ENCODE measurements around the gene KIAA1755. TPM values are rescaled to one million over a fixed set of nuclear protein-coding genes. Genes with fewer than 3 reads are reported as not detected.
"Not testable (repeated sequence)": the region's sequence is repeated elsewhere in the genome, so short reads cannot be mapped to it uniquely, and the experiment has no call there.

KIAA1755 gene
- total RNA-seq, 1 donor from 2014 or later = not detected

DNA sequence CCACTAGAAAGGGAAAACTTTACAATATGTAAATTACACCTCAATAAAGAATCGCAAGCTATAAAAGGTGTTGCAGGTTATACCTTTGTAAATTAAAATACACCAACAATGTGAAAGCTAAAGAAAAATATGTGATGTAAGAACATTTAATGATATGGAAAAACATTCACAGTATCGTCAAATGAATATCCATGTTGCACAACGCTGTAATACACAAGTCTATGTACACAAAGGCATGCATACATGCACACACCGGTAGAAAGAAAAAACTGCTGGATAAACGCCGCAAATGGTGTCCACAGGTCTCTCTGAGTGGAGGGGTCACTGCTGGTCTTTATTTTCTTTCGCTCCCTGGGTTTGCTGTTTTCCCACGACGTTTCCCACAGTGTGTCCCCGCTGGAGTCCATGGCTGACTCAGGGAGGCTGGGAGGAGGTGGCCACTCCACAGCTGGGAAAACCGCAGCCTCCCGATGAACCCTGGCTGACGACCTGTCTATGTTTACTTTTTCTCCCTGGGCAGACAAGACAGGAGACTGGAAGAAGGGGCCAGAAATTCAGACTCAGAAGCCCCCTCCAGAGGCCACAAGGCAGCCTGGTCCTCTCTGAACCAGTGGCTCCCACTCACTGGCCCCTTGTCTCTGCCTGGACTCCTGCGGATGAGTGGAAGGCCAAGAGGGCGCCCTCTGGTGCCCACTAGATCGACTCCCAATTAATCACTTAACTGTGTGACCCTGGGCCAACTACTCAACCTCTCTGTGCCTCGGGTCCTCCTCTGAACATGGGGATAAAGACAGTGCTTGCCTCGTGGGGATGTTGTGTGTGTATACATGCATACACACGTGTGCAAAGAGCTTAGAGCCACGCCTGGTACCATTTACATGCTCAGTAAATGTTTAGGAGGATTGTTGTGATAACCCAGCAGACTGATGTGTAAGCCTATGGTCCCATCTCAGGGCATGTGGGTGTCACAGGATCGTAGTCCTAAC lies 30.6 kb upstream of the KIAA1755 start:
- Mint-ChIP-seq H3K4me3 (no peak overlapping the region), H3K36me3 (ENCODE audit: low read depth) (no peaks in the 10 kb centered on the region), H3K9me3 (no peaks in the 10 kb centered on the region), H3K4me1 (no peaks in the 10 kb centered on the region), H3K27me3 (peaks cover 49% of the 10 kb centered on the region), H3K27ac (no peak overlapping the region)
- intact Hi-C loops (cut with micrococcal nuclease) = no loop called here
- ChIA-PET CTCF (no interaction called here), POLR2A (no interaction called here)
- DNase-seq = no peak
- TF ChIP-seq, protein P1, sequence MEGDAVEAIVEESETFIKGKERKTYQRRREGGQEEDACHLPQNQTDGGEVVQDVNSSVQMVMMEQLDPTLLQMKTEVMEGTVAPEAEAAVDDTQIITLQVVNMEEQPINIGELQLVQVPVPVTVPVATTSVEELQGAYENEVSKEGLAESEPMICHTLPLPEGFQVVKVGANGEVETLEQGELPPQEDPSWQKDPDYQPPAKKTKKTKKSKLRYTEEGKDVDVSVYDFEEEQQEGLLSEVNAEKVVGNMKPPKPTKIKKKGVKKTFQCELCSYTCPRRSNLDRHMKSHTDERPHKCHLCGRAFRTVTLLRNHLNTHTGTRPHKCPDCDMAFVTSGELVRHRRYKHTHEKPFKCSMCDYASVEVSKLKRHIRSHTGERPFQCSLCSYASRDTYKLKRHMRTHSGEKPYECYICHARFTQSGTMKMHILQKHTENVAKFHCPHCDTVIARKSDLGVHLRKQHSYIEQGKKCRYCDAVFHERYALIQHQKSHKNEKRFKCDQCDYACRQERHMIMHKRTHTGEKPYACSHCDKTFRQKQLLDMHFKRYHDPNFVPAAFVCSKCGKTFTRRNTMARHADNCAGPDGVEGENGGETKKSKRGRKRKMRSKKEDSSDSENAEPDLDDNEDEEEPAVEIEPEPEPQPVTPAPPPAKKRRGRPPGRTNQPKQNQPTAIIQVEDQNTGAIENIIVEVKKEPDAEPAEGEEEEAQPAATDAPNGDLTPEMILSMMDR (IDR thresholded peaks at IDR 0.05) = no peak
- ATAC-seq (ENCODE audit: low read depth) = no peak

DNA sequence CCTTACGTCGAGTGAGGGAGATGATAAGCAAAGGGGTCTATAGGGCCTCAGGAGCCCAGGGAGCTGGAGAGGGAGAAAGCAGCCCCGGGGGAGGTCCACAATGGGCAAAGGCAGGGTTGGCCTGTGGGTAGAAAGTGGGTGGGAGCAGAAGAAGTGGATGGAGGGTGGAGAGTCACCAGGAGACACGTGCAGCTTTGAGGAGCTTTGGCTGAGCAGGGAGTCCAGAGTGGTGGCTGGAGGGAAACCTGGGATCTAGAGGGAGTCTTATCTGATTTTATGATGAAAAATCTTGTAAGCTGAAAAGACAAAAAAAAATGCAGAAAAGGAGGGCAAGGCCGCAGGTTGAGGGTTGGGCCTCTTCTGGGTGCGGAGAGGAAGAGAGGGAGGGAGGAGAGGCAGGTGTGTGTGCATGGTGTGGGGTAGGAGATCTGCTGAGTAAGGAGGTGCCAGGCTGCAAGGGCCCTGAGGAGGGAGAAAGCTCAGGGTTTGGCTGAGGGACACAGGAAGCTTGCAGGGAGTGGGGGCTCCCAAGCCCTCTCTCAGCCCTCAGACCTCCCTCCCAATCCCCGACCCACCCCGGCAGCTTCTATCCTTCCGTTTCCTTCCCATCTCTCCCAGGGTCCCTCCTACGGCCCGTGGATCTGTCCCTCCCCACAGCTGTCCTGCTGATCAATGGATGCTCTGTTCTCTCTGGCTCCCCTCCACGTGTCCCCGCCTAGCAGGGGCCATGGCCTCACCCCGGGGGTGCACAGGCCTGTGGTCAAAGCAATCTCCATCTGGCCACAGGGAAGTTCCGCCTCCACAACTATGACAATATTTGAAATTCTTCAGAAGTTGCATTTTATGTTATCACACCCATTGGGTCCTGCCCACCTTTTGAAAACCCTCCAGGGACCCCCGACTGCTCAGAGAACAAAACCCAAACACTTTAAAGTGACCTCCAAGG lies 26.3 kb upstream of the KIAA1755 start:
- POLR2A ChIA-PET = no interaction called here
- intact Hi-C loops (cut with micrococcal nuclease) = no loop called here
- Mint-ChIP-seq H3K36me3 (ENCODE audit: low read depth) (no peaks in the 10 kb centered on the region), H3K27me3 (peaks cover 31% of the 10 kb centered on the region), H3K4me1 (no peaks in the 10 kb centered on the region), H3K27ac (no peak overlapping the region), H3K4me3 (no peak overlapping the region), H3K9me3 (no peaks in the 10 kb centered on the region)
- TF ChIP-seq, protein P1 (IDR thresholded peaks at IDR 0.05) = no peak
- CTCF ChIA-PET = no interaction called here
- ATAC-seq (ENCODE audit: low read depth) = no peak
- no peak for DNase-seq

DNA sequence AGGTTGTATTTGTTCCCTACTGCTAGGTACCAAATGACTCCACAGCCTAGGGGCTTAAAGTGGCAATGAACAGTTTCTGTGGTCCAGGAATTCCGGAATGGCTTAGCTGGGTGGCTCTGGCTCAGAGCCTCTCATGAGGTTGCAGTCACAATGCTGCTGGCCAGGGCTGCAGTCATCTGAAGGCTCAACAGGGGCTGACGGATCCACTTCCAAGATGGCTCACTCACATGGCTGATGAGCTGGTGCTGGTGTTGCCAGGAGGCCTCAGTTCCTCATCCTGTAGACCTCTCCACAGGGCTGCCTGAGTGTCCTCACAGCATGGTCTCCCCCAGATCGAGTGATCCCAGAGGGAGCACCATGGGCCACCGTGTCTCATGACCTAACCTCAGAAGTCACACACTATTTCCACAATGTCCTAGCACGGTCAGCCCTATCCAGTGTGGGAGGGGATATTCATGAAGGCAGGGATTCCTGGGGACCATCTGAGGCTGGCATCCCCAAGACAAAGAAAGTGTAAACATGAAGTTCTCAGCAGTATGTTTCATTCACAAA lies 24.4 kb upstream of the KIAA1755 start:
- TF ChIP-seq, protein P1 (IDR thresholded peaks at IDR 0.05) = no peak
- no peaks in the 10 kb centered on the region for H3K36me3 Mint-ChIP-seq (ENCODE audit: low read depth)
- POLR2A ChIA-PET = no interaction called here
- CTCF ChIA-PET = no interaction called here
- no peak overlapping the region for H3K27ac Mint-ChIP-seq
- no peak overlapping the region for H3K4me3 Mint-ChIP-seq
- ATAC-seq (ENCODE audit: low read depth) = no peak
- intact Hi-C loops (cut with micrococcal nuclease) = no loop called here
- DNase-seq = no peak
- no peaks in the 10 kb centered on the region for H3K9me3 Mint-ChIP-seq
- peaks cover 23% of the 10 kb centered on the region for H3K27me3 Mint-ChIP-seq
- no peaks in the 10 kb centered on the region for H3K4me1 Mint-ChIP-seq

DNA sequence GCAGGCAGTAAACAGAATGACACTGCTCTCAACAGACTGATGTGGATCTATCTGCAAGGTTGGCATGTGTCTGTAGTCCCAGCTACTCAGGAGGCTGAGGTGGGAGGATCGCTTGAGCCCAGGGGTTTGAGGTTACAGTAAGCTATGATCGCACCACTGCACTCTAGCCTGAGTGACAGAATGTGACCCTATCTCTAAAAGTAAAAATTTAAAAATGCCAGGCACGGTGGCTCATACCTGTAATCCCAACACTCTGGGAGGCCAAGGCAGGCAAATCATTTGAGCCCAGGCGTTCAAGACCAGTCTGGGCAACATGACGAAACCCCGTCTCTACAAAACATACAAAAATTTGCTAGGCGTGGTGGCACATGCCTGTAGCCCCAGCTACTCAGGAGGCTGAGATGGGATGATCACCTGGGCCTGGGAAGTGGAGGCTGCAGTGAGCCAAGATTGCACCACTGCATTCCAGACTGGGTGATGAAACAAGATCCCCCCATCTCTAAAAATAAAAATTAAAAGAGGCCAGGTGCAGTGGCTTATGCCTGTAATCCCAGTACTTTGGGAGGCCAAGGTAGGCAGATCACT lies 23.6 kb upstream of the KIAA1755 start:
- H3K4me1 Mint-ChIP-seq; ATAC-seq (ENCODE audit: low read depth); H3K4me3 Mint-ChIP-seq; POLR2A ChIA-PET; H3K36me3 Mint-ChIP-seq (ENCODE audit: low read depth); CTCF ChIA-PET; DNase-seq; intact Hi-C loops (cut with micrococcal nuclease); H3K27ac Mint-ChIP-seq; H3K9me3 Mint-ChIP-seq: not testable (repeated sequence)
- peaks cover 22% of the 10 kb centered on the region for H3K27me3 Mint-ChIP-seq

DNA sequence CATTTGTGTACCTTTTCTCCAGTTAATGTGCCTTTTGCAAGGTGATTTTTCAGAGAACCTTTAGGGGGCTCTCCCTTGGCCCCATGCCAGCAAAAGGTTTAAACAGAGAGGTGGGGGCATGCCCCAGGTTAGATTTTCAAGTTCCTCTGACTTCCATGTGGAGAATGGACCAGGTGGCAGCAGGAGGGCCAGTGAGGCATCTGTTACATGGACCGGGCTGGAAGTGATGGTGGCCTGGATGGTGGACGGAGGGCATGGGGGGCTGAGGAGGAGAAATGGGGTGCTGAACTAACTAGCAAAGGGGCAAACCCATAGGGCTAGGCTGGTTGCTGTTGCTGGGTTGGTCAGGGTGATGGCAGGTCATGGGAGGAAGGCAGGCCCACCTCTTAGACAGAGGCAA lies 22.7 kb upstream of the KIAA1755 start:
- Mint-ChIP-seq H3K4me1 (no peaks in the 10 kb centered on the region), H3K4me3 (no peak overlapping the region), H3K36me3 (ENCODE audit: low read depth) (no peaks in the 10 kb centered on the region), H3K27me3 (peaks cover 19% of the 10 kb centered on the region), H3K27ac (no peak overlapping the region), H3K9me3 (no peaks in the 10 kb centered on the region)
- intact Hi-C loops (cut with micrococcal nuclease) = no loop called here
- no peak for ATAC-seq (ENCODE audit: low read depth)
- DNase-seq = no peak
- POLR2A ChIA-PET = no interaction called here
- TF ChIP-seq, protein P1 (IDR thresholded peaks at IDR 0.05) = no peak
- CTCF ChIA-PET = no interaction called here

DNA sequence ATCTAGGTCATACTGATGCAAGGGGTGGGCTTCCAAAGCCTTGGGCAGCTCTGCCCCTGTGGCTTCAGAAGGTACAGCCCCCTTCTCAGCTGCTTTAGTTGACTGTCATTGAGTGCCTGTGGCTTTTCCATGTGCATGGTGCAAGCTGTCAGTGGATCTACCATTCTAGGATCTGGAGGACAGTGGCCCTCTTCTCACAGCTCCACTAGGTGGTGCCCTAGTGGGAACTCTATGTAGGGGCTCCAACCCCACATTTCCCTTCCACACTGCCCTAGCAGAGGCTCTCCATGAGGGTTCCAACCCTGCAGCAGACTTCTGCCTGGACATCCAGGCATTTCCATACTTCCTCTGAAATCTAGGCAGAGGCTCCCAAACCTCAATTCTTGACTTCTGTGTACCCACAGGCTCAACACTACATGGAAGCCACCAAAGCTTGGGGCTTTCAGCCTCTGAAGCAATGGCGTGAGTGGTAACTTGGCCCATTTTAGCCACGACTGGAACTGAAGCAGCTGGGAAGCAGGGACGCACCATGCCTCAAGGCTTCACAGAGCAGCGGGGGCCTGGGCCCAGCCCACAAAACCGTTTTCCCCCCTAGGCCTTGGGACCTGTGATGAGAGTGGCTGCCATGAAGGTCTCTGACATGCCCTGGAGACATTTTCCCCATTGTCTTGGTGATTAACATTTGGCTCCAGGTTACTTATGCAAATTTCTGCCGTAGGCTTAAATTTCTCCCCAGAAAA lies 20.8 kb upstream of the KIAA1755 start:
- H3K4me3 Mint-ChIP-seq; H3K27me3 Mint-ChIP-seq; H3K27ac Mint-ChIP-seq; DNase-seq; POLR2A ChIA-PET; ATAC-seq (ENCODE audit: low read depth); H3K9me3 Mint-ChIP-seq; H3K36me3 Mint-ChIP-seq (ENCODE audit: low read depth); CTCF ChIA-PET; H3K4me1 Mint-ChIP-seq; intact Hi-C loops (cut with micrococcal nuclease): not testable (repeated sequence)

Measured in activated B cell treated with CpG ODN at 0.5 μM for 24 hours (primary cell).